OCI-LY3 (cell line): ENCODE data around the gene EPS8.

Experiments
- CTCF ChIP-seq: fragments of 200-600, 300-600 bp; sonication (generic); IDR thresholded peaks from 2 replicates; pipeline ENCODE4 v1.5.1; 2014; ENCODE audit warnings: antibody characterized with exemption, low read length, low read depth
- EZH2phosphoT487 ChIP-seq: fragments of 200-600 bp; shearing (Covaris generic); IDR thresholded peaks from 2 replicates; pipeline ENCODE4 v1.6.1; 2018; ENCODE audit warnings: antibody characterized with exemption, mixed run types, low read depth

GRCh38 chr12:15794196-15794595 is 5.0 kb upstream of the EPS8 start:
- TF ChIP-seq CTCF (no peak), EZH2phosphoT487 (no peak)
